Tibial artery (tissue), 4 donors: ENCODE results near the gene SERGEF.

Experiments
- DNase-seq, 2 donors: peaks; one replicate each; pipeline ENCODE4 v3.0.0-alpha.2; 2019
- H3K27ac ChIP-seq, 2 donors: fragments of 200-600 bp; sonication (generic) in 1 of 2; 1 replicate in 1 of 2; 2 replicates in 1 of 2; pipeline ENCODE4 v1.5.1; 2018 to 2019; ENCODE audit warnings: mild to moderate bottlenecking in 1 of 2
- H3K27me3 ChIP-seq, 2 donors: fragments of 200-600 bp; sonication (generic) in 1 of 2; one replicate each; pipeline versions ENCODE4 v1.5.1 to v1.6.0; 2016 to 2019
- H3K36me3 ChIP-seq, 3 donors: fragments of 200-600 bp; sonication (generic) in 2 of 3; one replicate each; pipeline ENCODE4 v1.5.1; 2016 to 2019; ENCODE audit warnings: mild to moderate bottlenecking in 2 of 3
- H3K4me1 ChIP-seq, 4 donors: fragments of 200-600 bp; sonication (generic) in 2 of 4; 1 replicate in 3 of 4; 2 replicates in 1 of 4; pipeline ENCODE4 v1.5.1; 2016 to 2019
- H3K4me3 ChIP-seq, 2 donors: fragments of 200-600 bp; sonication (generic) in 1 of 2; 1 replicate in 1 of 2; 2 replicates in 1 of 2; pipeline ENCODE4 v1.5.1; 2018 to 2019; ENCODE audit warnings: mild to moderate bottlenecking in 2 of 2
- H3K9me3 ChIP-seq, 3 donors: fragments of 200-600 bp; sonication (generic) in 1 of 3; one replicate each; pipeline ENCODE4 v1.5.1; 2016 to 2019
- CTCF ChIP-seq, 2 experiments: fragments of 200-600 bp in 1 of 2; fragments of 450-650 bp in 1 of 2; IDR thresholded peaks; one replicate each; pipeline ENCODE4 v1.5.1; 2017 to 2019; ENCODE audit warnings: antibody characterized with exemption in 2 of 2, mild to moderate bottlenecking in 1 of 2, moderate library complexity in 1 of 2
- intact Hi-C: fragments of 100-400 bp; cut with DNase I; formaldehyde crosslinking; loops from one replicate; pipeline ENCODE4 v1.15.0; 2023; ENCODE audit warnings: low total_unique reads

The SERGEF gene

GRCh38 chr11:17763703-17764102 is 249.1 kb downstream of the SERGEF start:
- H3K27me3 ChIP-seq, result peaks cover 0 to 20% of the 10 kb centered on the region in 2 donors
- no peaks in the 10 kb centered on the region for H3K36me3 ChIP-seq
- peaks cover 0 to under 1% (median under 1%) of the 10 kb centered on the region in 3 donors for H3K9me3 ChIP-seq
- H3K4me3 ChIP-seq, result no peak overlapping the region
- intact Hi-C loops, result no loop called here
- no peak overlapping the region for H3K27ac ChIP-seq
- no peaks in the 10 kb centered on the region for H3K4me1 ChIP-seq
- DNase-seq, result no peak
- no peak for TF ChIP-seq CTCF (IDR thresholded peaks at IDR 0.05)

DNA sequence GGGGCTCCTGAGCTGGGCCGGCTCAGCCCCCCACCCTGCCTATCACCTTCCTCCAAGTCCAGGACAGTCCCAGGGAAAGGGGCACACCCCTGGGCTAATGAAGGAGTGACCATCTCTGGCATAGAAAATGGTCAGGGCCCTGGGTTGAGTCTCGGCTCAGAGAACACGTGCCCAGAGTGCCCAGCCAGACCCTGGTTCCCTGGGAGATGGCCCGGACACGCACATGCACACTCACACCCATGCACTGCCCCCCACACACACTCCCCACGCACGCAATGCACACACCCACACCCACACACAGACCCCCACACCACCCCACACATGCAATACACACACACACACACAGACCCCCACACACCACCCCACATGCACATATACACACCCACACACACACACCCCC is 249.6 kb downstream of the SERGEF start:
- intact Hi-C loops, result no loop called here
- no peak overlapping the region for H3K4me3 ChIP-seq
- no peaks in the 10 kb centered on the region for H3K36me3 ChIP-seq
- no peak for TF ChIP-seq CTCF (IDR thresholded peaks at IDR 0.05)
- DNase-seq, result no peak
- H3K4me1 ChIP-seq, result no peaks in the 10 kb centered on the region
- H3K27me3 ChIP-seq, result peaks cover 0 to 20% of the 10 kb centered on the region in 2 donors
- H3K27ac ChIP-seq, result no peak overlapping the region
- peaks cover 0 to 5% (median 4%) of the 10 kb centered on the region in 3 donors for H3K9me3 ChIP-seq

DNA sequence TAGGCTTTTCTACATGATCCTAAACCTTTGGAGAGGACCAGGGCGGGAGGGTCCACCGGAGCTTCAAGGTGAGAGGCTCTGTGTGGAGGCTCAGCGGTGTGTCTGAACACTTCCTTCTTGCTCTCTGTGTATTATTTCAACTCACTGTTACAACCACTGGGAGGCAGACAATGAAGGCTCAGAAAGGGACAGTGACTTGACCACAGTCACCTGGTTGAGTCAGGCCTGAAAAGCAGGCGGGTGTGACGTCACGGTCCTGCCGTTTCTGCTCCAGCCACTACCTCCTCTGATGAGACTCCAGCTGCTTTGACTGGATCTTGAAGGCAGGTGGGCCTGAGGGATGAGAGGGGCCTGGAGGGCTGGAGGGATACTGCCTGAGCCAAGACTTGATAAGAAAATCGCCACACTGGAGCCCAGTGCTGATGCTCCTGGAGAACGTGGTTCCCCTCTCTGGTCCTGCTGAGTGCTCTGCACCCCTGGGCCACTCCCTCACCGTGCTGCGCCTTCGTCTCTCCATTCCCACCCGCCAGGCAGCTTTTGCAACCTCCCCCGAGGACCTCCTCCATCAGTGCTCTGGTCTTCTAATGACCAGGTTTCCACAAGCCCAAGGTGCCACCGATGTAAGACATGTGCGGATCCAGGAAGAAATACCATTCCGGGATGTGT is 250.4 kb downstream of the SERGEF start:
- Histone ChIP-seq H3K27ac (no peak overlapping the region), H3K36me3 (no peaks in the 10 kb centered on the region), H3K9me3 (peaks cover 0 to 6% (median 4%) of the 10 kb centered on the region in 3 donors), H3K27me3 (peaks cover 0 to 20% of the 10 kb centered on the region in 2 donors), H3K4me3 (no peak overlapping the region), H3K4me1 (no peaks in the 10 kb centered on the region)
- no peak for TF ChIP-seq CTCF (IDR thresholded peaks at IDR 0.05)
- DNase-seq, result no peak
- intact Hi-C loops, result no loop called here

DNA sequence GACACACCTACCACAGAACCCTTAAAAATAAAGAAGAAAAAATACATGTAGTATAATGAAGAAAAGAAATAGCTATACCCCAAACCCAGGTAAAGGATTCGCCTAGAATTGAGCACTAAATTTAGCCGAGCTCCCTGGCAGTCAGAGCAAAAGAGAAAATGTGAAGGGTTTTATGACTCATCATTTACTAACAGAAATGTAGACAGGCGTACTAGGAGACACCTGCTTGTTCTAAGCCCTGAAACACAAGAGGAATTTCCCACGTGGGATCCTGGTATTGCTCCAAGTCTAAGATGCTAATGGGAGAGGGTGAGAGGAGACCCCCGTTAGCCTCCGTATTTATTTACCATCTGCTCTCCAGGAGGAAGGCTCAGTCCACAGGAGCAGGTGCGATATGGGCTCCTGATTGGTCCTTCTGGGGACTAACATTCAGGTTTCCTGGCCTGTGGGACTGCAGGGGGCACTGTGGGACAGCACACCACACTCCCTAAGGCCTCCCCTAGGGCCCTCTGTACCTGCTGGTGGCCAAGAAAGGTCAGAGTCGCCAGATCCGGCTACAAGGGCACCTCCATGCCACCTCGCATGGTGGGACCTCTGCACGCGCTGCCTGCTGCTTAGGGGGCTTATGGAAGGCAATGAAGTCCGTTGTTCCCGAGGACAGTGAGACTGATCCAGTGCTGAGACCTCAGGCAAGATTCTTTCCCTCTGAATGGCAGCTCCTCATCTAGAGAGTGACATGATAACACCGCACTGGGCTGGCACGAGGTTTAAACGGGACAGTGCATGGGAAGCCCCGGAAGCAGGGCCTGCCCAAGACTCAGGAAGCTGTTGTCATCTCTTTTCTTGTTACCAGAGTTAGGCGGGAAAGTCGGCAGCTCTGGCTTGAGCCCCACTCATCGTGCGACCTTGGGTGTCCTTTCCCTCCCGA is 252.5 kb downstream of the SERGEF start:
- Histone ChIP-seq H3K4me1 (no peaks in the 10 kb centered on the region), H3K27ac (no peak overlapping the region), H3K4me3 (no peak overlapping the region), H3K9me3 (peaks cover 0 to 6% (median 4%) of the 10 kb centered on the region in 3 donors), H3K27me3 (peaks cover 0 to 13% of the 10 kb centered on the region in 2 donors), H3K36me3 (no peaks in the 10 kb centered on the region)
- no peak for DNase-seq
- intact Hi-C loops, result no loop called here
- peak in 1 of 2 experiments; percentile 25 for TF ChIP-seq CTCF (IDR thresholded peaks at IDR 0.05)

- H3K27ac ChIP-seq, result no peak overlapping the region
- H3K4me3 ChIP-seq, result no peak overlapping the region
- TF ChIP-seq CTCF (IDR thresholded peaks at IDR 0.05), result no peak
- H3K36me3 ChIP-seq, result no peaks in the 10 kb centered on the region
- intact Hi-C loops, result no loop called here
- H3K4me1 ChIP-seq, result no peaks in the 10 kb centered on the region
- peaks cover 0 to 5% of the 10 kb centered on the region in 2 donors for H3K27me3 ChIP-seq
- H3K9me3 ChIP-seq, result peaks cover 0 to 6% (median 4%) of the 10 kb centered on the region in 3 donors
- DNase-seq, result no peak
Measured at GRCh38 chr11:17755891-17756290, 257.0 kb downstream of the SERGEF start.
